Measurements from ENCODE around the gene CXCL17.
"Not testable (repeated sequence)": the region's sequence is repeated elsewhere in the genome, so short reads cannot be mapped to it uniquely, and the experiment has no call there.

CXCL17 gene

GRCh38 chr19:42465827-42466280 lies 23.1 kb upstream of the CXCL17 start:
- DNase-seq = no peak

- no peak for DNase-seq
Measured at GRCh38 chr19:42461700-42462324, 19.1 kb upstream of the CXCL17 start.

- DNase-seq = not testable (repeated sequence)
Measured at GRCh38 chr19:42461231-42461630, 18.5 kb upstream of the CXCL17 start.

- DNase-seq = no peak
Measured at GRCh38 chr19:42459926-42460325, 17.2 kb upstream of the CXCL17 start.

GRCh38 chr19:42455621-42456081 lies 12.9 kb upstream of the CXCL17 start:
- DNase-seq = peak; percentile 78

GRCh38 chr19:42455086-42455485 lies 12.3 kb upstream of the CXCL17 start:
- no peak for DNase-seq

GRCh38 chr19:42452590-42452989 lies 9.8 kb upstream of the CXCL17 start:
- DNase-seq = no peak

GRCh38 chr19:42450314-42450934 lies 7.7 kb upstream of the CXCL17 start:
- peak; percentile 91 for DNase-seq

- DNase-seq = not testable (repeated sequence)
Measured at GRCh38 chr19:42448306-42448705, 5.6 kb upstream of the CXCL17 start.

GRCh38 chr19:42445948-42446347 lies 3.2 kb upstream of the CXCL17 start:
- no peak for DNase-seq

- DNase-seq = peak; percentile 58
Measured at GRCh38 chr19:42443944-42444398, 1.2 kb upstream of the CXCL17 start.

GRCh38 chr19:42441049-42441445 lies 1.7 kb downstream of the CXCL17 start:
- no peak for DNase-seq

GRCh38 chr19:42440357-42441048 lies 2.2 kb downstream of the CXCL17 start:
- peak; percentile 85 for DNase-seq

GRCh38 chr19:42436006-42436405 lies 6.7 kb downstream of the CXCL17 start:
- DNase-seq = no peak

GRCh38 chr19:42435316-42435715 lies 7.4 kb downstream of the CXCL17 start:
- DNase-seq = no peak

GRCh38 chr19:42433503-42434260 lies 9.1 kb downstream of the CXCL17 start:
- DNase-seq = peak; percentile 92

GRCh38 chr19:42431486-42431885 lies 11.3 kb downstream of the CXCL17 start:
- no peak for DNase-seq

GRCh38 chr19:42428676-42429075 lies 14.1 kb downstream of the CXCL17 start:
- DNase-seq = no peak

- no peak for DNase-seq
Measured at GRCh38 chr19:42427313-42427712, 15.4 kb downstream of the CXCL17 start, which contains the start of gene LIPE. LIPE (minus strand) TSS chr19:42427388; CDS start chr19:42427149, 239 bp downstream.

- no peak for DNase-seq
Measured at GRCh38 chr19:42426643-42427042, 16.1 kb downstream of the CXCL17 start.

GRCh38 chr19:42424712-42425131 lies 18.0 kb downstream of the CXCL17 start:
- no peak for DNase-seq

- DNase-seq = no peak
Measured at GRCh38 chr19:42424345-42424707, 18.4 kb downstream of the CXCL17 start.
